Fibroblast of lung (primary cell): ENCODE data around the gene PRKCH. TPM values are rescaled to one million over a fixed set of nuclear protein-coding genes. Genes with fewer than 3 reads are reported as not detected.
A peak's percentile ranks its signal among the peaks of the same experiment; 100 is the strongest.

Experiments used
- DNase-seq, 2 donors: peaks; one replicate each; pipeline versions ENCODE4 v3.0.0 to v3.0.0-alpha.2; 2010; ENCODE audit warnings: low read depth in 2 of 2
- H2AFZ ChIP-seq: 2 replicates; pipeline ENCODE4 v1.5.1; 2012; ENCODE audit warnings: low read length, control low read depth, inconsistent platforms
- H3K27ac ChIP-seq: 2 replicates; pipeline ENCODE4 v1.5.1; 2011; ENCODE audit warnings: low read length, control low read depth; ENCODE audit not compliant: insufficient read depth
- H3K27me3 ChIP-seq: 2 replicates; pipeline ENCODE4 v1.5.1; 2011; ENCODE audit warnings: mild to moderate bottlenecking, low read length; ENCODE audit not compliant: control insufficient read depth, insufficient read depth
- H3K36me3 ChIP-seq: 2 replicates; pipeline ENCODE4 v1.5.1; 2011; ENCODE audit warnings: low read length; ENCODE audit not compliant: control insufficient read depth, insufficient read depth
- H3K4me1 ChIP-seq: 2 replicates; pipeline ENCODE4 v1.5.1; 2011; ENCODE audit warnings: low read length; ENCODE audit not compliant: control insufficient read depth, insufficient read depth; ENCODE audit errors: extremely low read depth
- H3K4me2 ChIP-seq: 2 replicates; pipeline ENCODE4 v1.5.1; 2011; ENCODE audit warnings: low read length, control low read depth; ENCODE audit not compliant: insufficient read depth; ENCODE audit errors: extremely low read depth
- H3K4me3 ChIP-seq, 4 experiments: fragments of 200-600 bp in 1 of 4; sonication (generic) in 1 of 4; replicated peaks in 1 of 4; 2 replicates each; pipeline ENCODE4 v1.5.1; 2011 to 2016; ENCODE audit warnings: low read length in 4 of 4, low read depth in 3 of 4, mild to moderate bottlenecking in 3 of 4, control low read depth in 2 of 4, inconsistent platforms in 1 of 4, mixed read lengths in 1 of 4; ENCODE audit not compliant: insufficient read depth in 1 of 4; ENCODE audit errors: control extremely low read depth in 1 of 4
- H3K79me2 ChIP-seq: 2 replicates; pipeline ENCODE4 v1.5.1; 2012; ENCODE audit warnings: mild to moderate bottlenecking, low read length, inconsistent platforms; ENCODE audit not compliant: control insufficient read depth, insufficient read depth
- H3K9ac ChIP-seq: 2 replicates; pipeline ENCODE4 v1.5.1; 2011; ENCODE audit warnings: mild to moderate bottlenecking, low read length, control low read depth; ENCODE audit not compliant: insufficient read depth
- H3K9me3 ChIP-seq: 2 replicates; pipeline ENCODE4 v1.5.1; 2012; ENCODE audit warnings: low read depth, low read length; ENCODE audit not compliant: control insufficient read depth, insufficient read depth
- H4K20me1 ChIP-seq: 2 replicates; pipeline ENCODE4 v1.5.1; 2011; ENCODE audit warnings: low read length; ENCODE audit not compliant: control insufficient read depth, insufficient read depth; ENCODE audit errors: extremely low read depth
- EZH2 ChIP-seq: IDR thresholded peaks from 2 replicates; pipeline ENCODE4 v1.5.1; 2012; ENCODE audit warnings: low read length, control low read depth, mild to moderate bottlenecking; ENCODE audit errors: missing control alignments
- polyA plus RNA-seq, 2 donors: library from polyadenylated mRNA; depleted of rRNA in 1 of 2; stranded (reverse) in 1 of 2; unstranded in 1 of 2; fragments of >200 nt; gene quantifications; 2 replicates each; pipeline ENCODE4 v1.2.1, GENCODE V29; 2011 to 2012; ENCODE audit warnings: missing spikeins in 1 of 2
- total RNA-seq: library from RNA; depleted of rRNA; stranded (reverse); fragments of >200 nt; gene quantifications from 2 replicates; pipeline ENCODE4 v1.2.1, GENCODE V29; 2014
- TF ChIP-seq, protein P1 (sequence below), 2 donors: IDR thresholded peaks in 1 of 2; conservative IDR thresholded peaks in 1 of 2; 1 replicate in 1 of 2; 2 replicates in 1 of 2; pipeline ENCODE4 v1.5.1; 2011 to 2012; ENCODE audit warnings: low read length in 2 of 2, control low read depth in 1 of 2, inconsistent platforms in 1 of 2, low read depth in 1 of 2, mild to moderate bottlenecking in 1 of 2

PRKCH gene
- total and polyA plus RNA-seq, 2 donors (not counting 1 experiment from before 2014, with no cell fraction given): 2.9 to 5.4 TPM

DNA sequence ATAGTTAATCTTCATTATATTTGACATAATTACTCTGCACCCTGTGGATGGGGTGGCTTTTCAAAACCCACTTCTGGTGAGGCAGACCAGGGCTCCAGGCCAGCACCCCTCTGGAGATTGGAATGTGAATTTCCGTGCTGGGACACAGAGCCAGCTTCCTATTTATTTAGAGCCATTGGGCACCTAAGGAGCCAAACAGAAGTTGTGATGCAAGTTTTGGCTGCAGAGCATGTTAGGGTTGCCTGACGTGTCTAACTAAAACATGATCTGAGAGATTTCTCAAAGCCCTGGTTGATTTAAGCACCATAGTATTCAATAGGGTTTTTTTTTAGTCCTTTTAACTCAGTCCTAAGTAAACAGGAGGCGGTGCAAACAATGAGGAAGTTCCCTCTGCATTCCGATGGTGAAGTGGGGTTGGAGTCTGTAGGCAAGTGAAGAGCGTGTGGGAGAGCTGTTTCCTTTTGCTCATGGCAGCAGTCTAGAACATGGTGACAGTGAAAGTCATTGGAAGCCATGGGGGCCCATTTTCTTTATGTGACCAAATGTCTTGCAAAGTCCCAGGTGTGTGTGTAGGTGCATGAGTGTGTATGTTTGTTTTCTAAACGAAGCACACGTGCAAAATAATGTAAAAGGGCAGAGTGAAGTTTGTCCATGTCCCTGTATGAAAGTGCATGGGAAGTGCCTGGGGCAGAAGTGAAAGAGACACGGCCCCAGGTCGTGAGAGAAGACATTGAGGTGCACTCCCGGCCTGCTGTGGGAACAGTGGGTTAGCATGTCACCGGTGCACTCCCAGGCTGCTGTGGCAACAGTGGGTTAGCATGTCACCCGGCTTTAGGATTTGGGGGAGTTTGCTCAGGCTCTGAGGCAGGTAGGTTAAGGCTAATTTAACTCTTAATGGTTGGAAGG is 117.7 kb downstream of the PRKCH start:
- Histone ChIP-seq H3K9me3 (no peaks in the 10 kb centered on the region), H3K4me1 (no peaks in the 10 kb centered on the region), H3K4me2 (no peak overlapping the region), H2AFZ (no peak overlapping the region), H3K79me2 (no peaks in the 10 kb centered on the region), H4K20me1 (no peaks in the 10 kb centered on the region), H3K9ac (no peak overlapping the region), H3K36me3 (no peaks in the 10 kb centered on the region), H3K4me3 (no peak overlapping the region), H3K27ac (no peak overlapping the region), H3K27me3 (no peaks in the 10 kb centered on the region)
- peak; percentile 34 to 37 for DNase-seq
- TF ChIP-seq EZH2: no peak
- TF ChIP-seq, protein P1, sequence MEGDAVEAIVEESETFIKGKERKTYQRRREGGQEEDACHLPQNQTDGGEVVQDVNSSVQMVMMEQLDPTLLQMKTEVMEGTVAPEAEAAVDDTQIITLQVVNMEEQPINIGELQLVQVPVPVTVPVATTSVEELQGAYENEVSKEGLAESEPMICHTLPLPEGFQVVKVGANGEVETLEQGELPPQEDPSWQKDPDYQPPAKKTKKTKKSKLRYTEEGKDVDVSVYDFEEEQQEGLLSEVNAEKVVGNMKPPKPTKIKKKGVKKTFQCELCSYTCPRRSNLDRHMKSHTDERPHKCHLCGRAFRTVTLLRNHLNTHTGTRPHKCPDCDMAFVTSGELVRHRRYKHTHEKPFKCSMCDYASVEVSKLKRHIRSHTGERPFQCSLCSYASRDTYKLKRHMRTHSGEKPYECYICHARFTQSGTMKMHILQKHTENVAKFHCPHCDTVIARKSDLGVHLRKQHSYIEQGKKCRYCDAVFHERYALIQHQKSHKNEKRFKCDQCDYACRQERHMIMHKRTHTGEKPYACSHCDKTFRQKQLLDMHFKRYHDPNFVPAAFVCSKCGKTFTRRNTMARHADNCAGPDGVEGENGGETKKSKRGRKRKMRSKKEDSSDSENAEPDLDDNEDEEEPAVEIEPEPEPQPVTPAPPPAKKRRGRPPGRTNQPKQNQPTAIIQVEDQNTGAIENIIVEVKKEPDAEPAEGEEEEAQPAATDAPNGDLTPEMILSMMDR (conservative IDR thresholded peaks at IDR 0.05 in 1 of 2, IDR thresholded peaks at IDR 0.05 in 1 of 2; ENCODE audit: low read depth in 1 of 2, low read length in 2 of 2): no peak

DNA sequence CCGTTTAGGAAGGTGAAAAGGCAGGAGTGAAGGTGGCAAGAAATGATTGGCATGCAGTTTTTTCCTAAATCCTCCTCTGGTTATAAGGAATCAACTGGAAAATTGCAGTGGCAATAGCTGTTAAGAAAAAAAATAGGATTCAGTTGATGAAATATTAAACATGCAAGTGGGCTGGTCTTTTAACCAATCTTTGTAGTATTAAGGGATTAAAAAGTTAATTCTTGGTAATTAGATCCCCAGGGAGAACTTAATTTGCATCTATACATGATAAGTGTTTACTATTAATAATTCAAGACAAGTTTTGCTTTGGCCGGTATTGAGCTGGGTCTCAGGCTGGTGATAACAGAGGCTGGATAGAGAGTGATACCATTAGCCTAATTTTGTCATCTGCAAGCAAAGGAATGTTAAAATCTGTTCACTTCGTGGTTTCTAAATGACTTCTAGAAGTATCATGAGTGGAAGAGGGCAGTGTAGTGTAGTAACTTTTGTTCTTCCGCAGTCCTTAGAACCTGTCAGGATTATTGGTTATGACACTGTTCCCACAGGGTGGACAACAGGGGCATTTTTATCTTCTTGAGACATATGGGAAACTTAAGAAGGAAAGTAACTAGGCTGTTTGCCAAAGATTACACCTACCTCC is 118.5 kb downstream of the PRKCH start:
- H3K4me2 ChIP-seq: no peak overlapping the region
- no peak for DNase-seq
- H3K4me3 ChIP-seq: no peak overlapping the region
- no peak overlapping the region for H2AFZ ChIP-seq
- H4K20me1 ChIP-seq: no peaks in the 10 kb centered on the region
- no peak overlapping the region for H3K9ac ChIP-seq
- no peaks in the 10 kb centered on the region for H3K79me2 ChIP-seq
- no peak for TF ChIP-seq EZH2
- TF ChIP-seq, protein P1 (conservative IDR thresholded peaks at IDR 0.05 in 1 of 2, IDR thresholded peaks at IDR 0.05 in 1 of 2; ENCODE audit: low read depth in 1 of 2, low read length in 2 of 2): no peak
- no peaks in the 10 kb centered on the region for H3K36me3 ChIP-seq
- H3K4me1 ChIP-seq: no peaks in the 10 kb centered on the region
- H3K27ac ChIP-seq: no peak overlapping the region
- no peaks in the 10 kb centered on the region for H3K9me3 ChIP-seq
- H3K27me3 ChIP-seq: peaks cover 5% of the 10 kb centered on the region

DNA sequence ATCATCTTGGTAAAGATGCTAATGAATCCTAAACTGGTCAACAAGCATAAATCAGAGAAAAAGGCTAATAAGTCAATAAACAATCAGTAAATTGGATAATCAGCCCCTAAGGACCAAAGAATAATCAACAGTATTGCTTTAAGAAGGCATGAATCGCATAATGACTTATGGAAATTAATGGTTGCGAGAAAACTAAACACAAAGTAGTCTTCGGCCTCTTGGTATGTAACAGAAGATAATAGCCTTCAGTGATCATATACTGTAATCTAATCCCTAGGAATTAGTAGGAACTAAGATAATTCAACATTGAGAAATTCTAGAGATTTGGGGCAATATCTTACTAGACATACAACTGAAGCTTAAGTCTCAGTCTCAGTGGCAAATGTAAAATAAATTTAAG is 122.1 kb downstream of the PRKCH start:
- Histone ChIP-seq H2AFZ (no peak overlapping the region), H3K4me3 (no peak overlapping the region), H3K27me3 (peaks cover 7% of the 10 kb centered on the region), H3K79me2 (no peaks in the 10 kb centered on the region), H3K27ac (no peak overlapping the region), H3K36me3 (no peaks in the 10 kb centered on the region), H3K9me3 (no peaks in the 10 kb centered on the region), H3K4me1 (no peaks in the 10 kb centered on the region), H4K20me1 (no peaks in the 10 kb centered on the region), H3K9ac (no peak overlapping the region), H3K4me2 (no peak overlapping the region)
- no peak for DNase-seq
- TF ChIP-seq EZH2: no peak
- TF ChIP-seq, protein P1 (conservative IDR thresholded peaks at IDR 0.05 in 1 of 2, IDR thresholded peaks at IDR 0.05 in 1 of 2; ENCODE audit: low read depth in 1 of 2, low read length in 2 of 2): no peak
